Effector memory CD4-positive, alpha-beta T cell (primary cell): ENCODE results near the gene CEP19.
A peak's percentile ranks its signal among the peaks of the same experiment; 100 is the strongest.

ENCODE experiments used
- DNase-seq, 3 donors: peaks; one replicate each; pipeline ENCODE4 v3.0.0-alpha.2; 2020
- H3K27ac ChIP-seq: 2 replicates; pipeline ENCODE4 v1.7.0; 2013; ENCODE audit warnings: mild to moderate bottlenecking, low read length, moderate library complexity; ENCODE audit not compliant: insufficient read depth, poor library complexity, severe bottlenecking
- H3K27me3 ChIP-seq: replicated peaks from 2 replicates; pipeline ENCODE4 v1.7.0; 2013; ENCODE audit warnings: mild to moderate bottlenecking, low read length; ENCODE audit not compliant: insufficient read depth, control insufficient read depth, poor library complexity, severe bottlenecking
- H3K36me3 ChIP-seq: 2 replicates; pipeline ENCODE4 v1.7.0; 2013; ENCODE audit warnings: mild to moderate bottlenecking, low read length, moderate library complexity; ENCODE audit not compliant: control insufficient read depth, insufficient read depth
- H3K4me1 ChIP-seq: 2 replicates; pipeline ENCODE4 v1.7.0; 2013; ENCODE audit warnings: low read length, mild to moderate bottlenecking; ENCODE audit not compliant: control insufficient read depth, insufficient read depth, poor library complexity, severe bottlenecking
- H3K4me3 ChIP-seq: 2 replicates; pipeline ENCODE4 v1.7.0; 2013; ENCODE audit warnings: low read length, low read depth, mild to moderate bottlenecking; ENCODE audit not compliant: insufficient read depth, poor library complexity, severe bottlenecking
- H3K9me3 ChIP-seq: 2 replicates; pipeline ENCODE4 v1.7.0; 2013; ENCODE audit warnings: mild to moderate bottlenecking, low read length, moderate library complexity; ENCODE audit not compliant: control insufficient read depth

The CEP19 gene

DNA sequence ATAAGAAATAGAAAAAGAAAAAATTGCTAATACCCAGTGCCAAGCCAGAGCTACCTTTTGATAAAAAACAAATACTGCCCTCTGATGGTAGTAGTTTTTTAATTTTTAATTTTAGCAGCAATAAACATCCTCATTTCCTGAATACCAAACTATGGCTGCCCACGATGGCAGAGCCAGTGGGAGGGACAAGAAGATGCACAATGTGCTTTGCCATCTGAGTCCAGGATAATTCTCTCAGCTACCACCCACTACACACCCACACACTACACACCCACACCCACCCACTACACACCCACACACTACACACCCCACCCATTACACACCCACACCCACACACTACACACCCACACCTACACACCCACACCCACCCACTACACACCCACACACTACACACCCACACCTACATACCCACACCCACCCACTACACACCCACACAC is 17.8 kb downstream of the CEP19 start:
- H3K4me1 ChIP-seq = peaks cover 10% of the 10 kb centered on the region

DNA sequence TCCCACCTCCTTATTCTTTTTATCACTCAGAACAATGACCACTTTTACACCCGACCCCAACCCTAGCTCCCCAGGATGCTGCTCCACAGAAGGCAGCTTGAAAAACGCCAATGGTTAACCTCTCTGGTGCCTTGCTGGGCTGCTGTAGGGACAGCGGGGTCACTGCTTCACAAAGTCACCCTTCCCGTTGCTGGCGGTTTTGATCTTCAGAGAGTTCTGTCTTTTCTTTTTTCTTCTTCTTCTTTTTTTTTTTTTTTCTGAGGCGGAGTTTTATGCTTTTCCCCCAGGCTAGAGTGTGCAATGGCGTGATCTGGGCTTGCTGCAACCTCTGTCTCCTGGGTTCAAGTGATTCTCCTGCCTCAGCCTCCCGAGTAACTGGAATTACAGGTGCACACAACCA is 20.7 kb downstream of the CEP19 start:
- no peak overlapping the region for H3K4me3 ChIP-seq
- no peaks in the 10 kb centered on the region for H3K27me3 ChIP-seq
- no peaks in the 10 kb centered on the region for H3K9me3 ChIP-seq
- no peak for DNase-seq
- peaks cover 10% of the 10 kb centered on the region for H3K4me1 ChIP-seq
- H3K36me3 ChIP-seq = no peaks in the 10 kb centered on the region
- H3K27ac ChIP-seq = no peak overlapping the region

More for the DNA sequence above, 17.8 kb downstream of the CEP19 start:
- peak in 1 of 3 donors; percentile 2 for DNase-seq
- H3K4me3 ChIP-seq = no peak overlapping the region
- no peak overlapping the region for H3K27ac ChIP-seq
- H3K9me3 ChIP-seq = no peaks in the 10 kb centered on the region
- no peaks in the 10 kb centered on the region for H3K36me3 ChIP-seq
- H3K27me3 ChIP-seq = no peaks in the 10 kb centered on the region

DNA sequence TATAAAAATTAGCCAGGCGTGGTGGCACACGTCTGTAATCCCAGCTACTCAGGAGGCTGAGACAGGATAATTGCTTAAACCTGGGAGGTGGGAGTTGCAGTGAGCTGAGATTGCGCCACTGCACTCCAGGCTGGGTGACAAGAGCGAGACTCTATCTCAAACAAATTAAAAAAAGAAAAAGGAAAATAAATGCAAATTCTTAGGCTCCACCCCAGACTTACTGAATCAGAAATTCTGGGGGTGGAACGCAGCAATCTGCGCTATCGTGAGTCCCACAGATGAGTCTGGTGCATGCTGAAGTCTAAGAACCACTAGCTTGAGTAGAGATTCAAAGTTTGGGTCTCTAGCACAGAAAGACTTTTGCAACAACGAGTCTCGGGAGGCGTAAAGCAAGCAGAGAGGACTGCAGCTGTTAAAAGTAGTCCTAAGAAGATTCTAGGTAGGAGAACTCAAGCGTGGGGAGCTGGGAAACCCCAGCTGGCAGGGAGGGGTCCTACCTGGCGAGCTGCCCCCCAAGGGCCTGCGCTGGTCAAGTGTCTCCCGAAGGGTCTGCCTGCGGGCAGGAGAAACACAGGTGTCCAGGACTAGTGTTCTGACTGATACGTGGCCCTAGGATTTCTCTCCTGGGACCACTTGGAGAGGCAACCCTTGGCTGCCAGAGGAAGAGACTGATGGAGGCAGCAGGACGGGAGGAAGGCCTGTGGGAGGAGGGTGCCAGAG is 21.9 kb downstream of the CEP19 start:
- no peak overlapping the region for H3K27ac ChIP-seq
- H3K9me3 ChIP-seq = no peaks in the 10 kb centered on the region
- H3K27me3 ChIP-seq = no peaks in the 10 kb centered on the region
- H3K36me3 ChIP-seq = no peaks in the 10 kb centered on the region
- DNase-seq = no peak
- H3K4me1 ChIP-seq = peaks cover 10% of the 10 kb centered on the region
- H3K4me3 ChIP-seq = no peak overlapping the region

DNA sequence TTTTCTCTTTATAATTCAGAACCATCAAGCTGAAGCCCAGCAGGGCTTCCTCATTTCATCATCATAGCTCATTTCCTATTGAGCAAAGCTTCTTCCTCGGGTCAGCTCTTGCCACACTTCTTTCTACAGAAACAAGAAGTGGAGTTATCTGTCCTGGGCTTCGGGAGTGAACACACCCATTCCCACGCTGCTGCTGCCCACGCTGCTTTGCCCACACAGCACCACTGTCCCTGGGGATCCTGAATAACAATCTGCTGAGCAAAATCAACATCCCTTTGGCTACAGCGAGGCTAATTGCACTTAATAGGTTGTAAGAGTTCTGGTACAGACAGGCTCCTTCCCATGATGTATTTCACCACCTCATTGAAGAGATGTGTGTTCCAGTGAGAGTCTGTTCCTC is 23.7 kb downstream of the CEP19 start:
- Histone ChIP-seq H3K4me3 (no peak overlapping the region), H3K9me3 (no peaks in the 10 kb centered on the region), H3K4me1 (peaks cover 4% of the 10 kb centered on the region), H3K36me3 (no peaks in the 10 kb centered on the region), H3K27ac (no peak overlapping the region), H3K27me3 (no peaks in the 10 kb centered on the region)
- no peak for DNase-seq

DNA sequence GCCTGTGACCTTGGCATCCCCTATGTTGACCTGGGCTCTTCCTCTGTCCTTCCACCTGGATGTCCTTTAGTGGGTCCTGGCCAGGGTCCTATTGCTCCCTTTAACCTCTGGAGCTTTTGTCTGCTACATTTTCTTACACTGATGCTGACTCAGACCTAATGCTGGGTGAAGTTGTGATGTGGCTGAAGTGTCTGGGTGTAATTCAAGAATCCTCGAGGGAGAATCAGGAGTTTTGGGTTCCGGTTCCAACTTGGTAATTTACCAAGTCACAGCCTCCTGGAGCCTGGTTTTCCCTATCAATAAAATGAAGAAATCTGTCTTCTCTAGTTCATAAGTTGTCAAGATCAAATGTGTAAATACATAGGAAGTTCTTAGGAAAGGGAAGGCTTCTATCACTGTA is 25.6 kb downstream of the CEP19 start:
- H3K4me3 ChIP-seq = no peak overlapping the region
- no peak overlapping the region for H3K27ac ChIP-seq
- no peaks in the 10 kb centered on the region for H3K27me3 ChIP-seq
- no peaks in the 10 kb centered on the region for H3K9me3 ChIP-seq
- H3K36me3 ChIP-seq = no peaks in the 10 kb centered on the region
- peaks cover 4% of the 10 kb centered on the region for H3K4me1 ChIP-seq
- DNase-seq = no peak

DNA sequence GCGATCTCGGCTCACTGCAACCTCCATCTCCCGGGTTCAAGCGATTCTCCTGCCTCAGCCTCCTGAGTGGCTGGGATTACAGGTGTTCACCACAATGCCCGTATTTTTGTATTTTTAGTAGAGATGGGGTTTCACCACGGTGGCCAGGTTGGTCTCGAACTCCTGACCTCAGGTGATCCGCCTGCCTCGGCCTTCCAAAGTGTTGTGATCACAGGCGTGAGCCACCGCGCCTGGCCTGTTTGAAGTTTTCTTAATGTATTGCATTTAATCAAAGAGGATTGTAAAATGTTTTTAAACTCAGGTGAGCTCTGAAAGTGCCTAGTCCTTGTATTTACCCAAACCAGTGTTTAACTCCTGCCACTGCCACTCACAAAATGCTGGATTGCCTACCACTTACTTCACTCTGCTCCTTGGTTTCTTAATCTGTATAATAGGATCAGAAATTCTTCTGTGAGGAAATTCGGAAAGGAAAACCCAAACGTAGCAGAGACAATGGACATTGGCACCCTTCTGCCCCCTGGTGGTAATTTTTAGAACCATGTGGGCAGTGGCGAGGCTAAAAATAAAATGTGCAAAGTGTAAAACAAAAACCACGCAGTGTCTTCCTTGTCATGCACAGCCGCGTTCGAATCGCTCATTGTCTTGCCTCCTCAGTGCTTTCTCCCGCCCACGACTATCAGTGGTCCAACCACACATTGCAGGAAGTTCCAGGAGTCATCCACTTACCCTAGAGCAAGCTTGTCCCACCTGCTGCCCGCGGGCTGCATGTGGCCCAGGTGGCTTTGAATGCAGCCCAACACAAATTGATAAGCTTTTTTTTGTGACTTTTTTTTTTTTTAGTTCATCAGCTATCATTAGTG is 27.3 kb downstream of the CEP19 start:
- Histone ChIP-seq H3K9me3 (no peaks in the 10 kb centered on the region), H3K4me3 (peak overlapping the region; percentile 4), H3K4me1 (peaks cover 4% of the 10 kb centered on the region), H3K27ac (no peak overlapping the region), H3K27me3 (no peaks in the 10 kb centered on the region), H3K36me3 (no peaks in the 10 kb centered on the region)
- DNase-seq = peak; percentile 26 to 48 (median 38)

DNA sequence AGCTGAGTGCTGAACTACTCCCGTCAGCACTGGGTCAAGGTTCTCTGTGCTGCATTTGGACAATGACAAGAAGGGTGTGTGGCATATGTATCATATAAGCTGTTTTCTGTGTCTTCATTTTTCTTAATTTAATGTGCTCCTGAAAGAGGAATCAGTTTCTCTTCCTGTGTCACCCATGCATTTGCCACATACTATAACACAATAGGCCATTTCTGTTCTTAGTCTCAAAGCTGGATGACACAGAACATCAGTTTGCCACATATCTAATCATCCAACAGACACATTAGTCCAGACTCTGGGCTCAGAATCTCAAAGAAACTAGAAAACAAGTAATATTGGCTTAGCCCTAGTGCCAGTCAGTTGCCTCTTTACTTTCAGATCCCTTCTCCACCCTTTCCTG is 34.1 kb downstream of the CEP19 start:
- Histone ChIP-seq H3K4me1 (peaks cover 10% of the 10 kb centered on the region), H3K36me3 (no peaks in the 10 kb centered on the region), H3K27ac (no peak overlapping the region), H3K27me3 (no peaks in the 10 kb centered on the region), H3K4me3 (no peak overlapping the region), H3K9me3 (no peaks in the 10 kb centered on the region)
- DNase-seq = no peak

DNA sequence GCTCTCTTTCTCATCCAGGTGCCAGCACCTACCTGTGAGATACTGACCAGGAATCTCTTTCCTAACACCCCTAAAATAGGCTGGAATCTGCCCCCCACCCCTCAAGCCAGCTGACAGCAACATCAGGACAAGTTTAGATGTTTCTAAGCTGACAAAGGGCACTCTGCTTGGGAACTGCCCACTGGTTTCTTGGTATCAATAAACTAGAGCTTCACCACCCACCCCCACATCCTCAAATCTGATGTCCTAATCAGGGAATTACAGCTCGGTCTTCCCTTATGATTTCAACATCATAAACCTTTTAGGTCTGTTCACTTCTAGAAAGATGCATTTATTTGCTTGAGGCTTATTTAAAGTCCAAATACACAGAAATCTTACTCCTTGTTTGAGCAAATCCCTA is 34.7 kb downstream of the CEP19 start:
- Histone ChIP-seq H3K27ac (no peak overlapping the region), H3K36me3 (no peaks in the 10 kb centered on the region), H3K4me3 (no peak overlapping the region), H3K9me3 (no peaks in the 10 kb centered on the region), H3K4me1 (peaks cover 10% of the 10 kb centered on the region), H3K27me3 (no peaks in the 10 kb centered on the region)
- DNase-seq = no peak

DNA sequence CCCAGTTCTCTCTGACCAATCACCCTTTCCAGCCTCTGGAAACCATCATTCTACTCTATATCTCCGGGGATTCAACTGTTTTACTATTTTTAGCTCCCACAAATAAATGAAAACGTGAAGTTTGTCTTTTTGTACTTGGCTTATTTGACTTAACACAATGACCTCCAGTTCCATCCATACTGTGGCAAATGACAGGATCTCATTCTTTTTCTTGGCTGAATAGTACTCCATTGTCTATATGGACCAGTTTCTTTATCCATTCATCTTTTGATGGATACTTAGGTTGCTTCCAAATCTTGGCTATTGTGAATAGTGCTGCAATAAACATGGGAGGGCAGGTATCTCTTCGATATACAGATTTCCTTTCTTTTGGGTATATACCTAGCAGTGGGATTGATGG is 38.4 kb downstream of the CEP19 start:
- Histone ChIP-seq H3K9me3 (no peaks in the 10 kb centered on the region), H3K27ac (no peak overlapping the region), H3K27me3 (no peaks in the 10 kb centered on the region), H3K4me3 (no peak overlapping the region), H3K36me3 (no peaks in the 10 kb centered on the region), H3K4me1 (peaks cover 22% of the 10 kb centered on the region)
- no peak for DNase-seq

DNA sequence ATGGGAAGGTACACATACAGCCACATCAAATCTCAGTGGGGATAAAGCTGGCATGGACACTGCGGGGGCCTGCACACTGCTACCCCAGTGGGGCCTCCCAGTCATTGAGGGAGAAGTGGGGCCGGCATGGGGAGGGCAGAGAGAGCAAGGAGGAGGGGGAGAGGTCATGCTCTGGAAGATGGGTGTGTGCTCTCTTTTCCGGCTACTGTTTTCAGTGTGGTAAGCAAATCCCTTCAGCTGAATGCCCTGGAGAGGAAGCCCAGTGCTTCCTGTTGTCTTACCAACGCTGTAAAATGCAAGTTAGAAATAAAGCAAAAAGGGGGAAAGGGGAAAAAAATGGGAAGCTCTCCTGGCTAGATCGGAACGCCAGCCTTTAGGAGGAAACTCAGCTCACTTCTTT is 41.7 kb downstream of the CEP19 start:
- H3K36me3 ChIP-seq = no peaks in the 10 kb centered on the region
- no peak for DNase-seq
- H3K4me1 ChIP-seq = peaks cover 12% of the 10 kb centered on the region
- H3K27ac ChIP-seq = peak overlapping the region; percentile 50
- H3K27me3 ChIP-seq = no peaks in the 10 kb centered on the region
- H3K9me3 ChIP-seq = no peaks in the 10 kb centered on the region
- H3K4me3 ChIP-seq = peak overlapping the region; percentile 22
